Nasal cavity respiratory epithelium epithelial cell of viscerocranial mucosa (primary cell): ENCODE measurements around the gene HEYL. TPM values are rescaled to one million over a fixed set of nuclear protein-coding genes. Genes with fewer than 3 reads are reported as not detected.

Experiments
- total RNA-seq: library from RNA; depleted of rRNA; stranded (reverse); fragments of >200 nt; gene quantifications from 2 replicates; pipeline ENCODE4 v1.2.3, GENCODE V29; 2014

HEYL gene
- total RNA-seq = under 0.01 TPM in 1 of 2 replicates, not detected in the other

DNA sequence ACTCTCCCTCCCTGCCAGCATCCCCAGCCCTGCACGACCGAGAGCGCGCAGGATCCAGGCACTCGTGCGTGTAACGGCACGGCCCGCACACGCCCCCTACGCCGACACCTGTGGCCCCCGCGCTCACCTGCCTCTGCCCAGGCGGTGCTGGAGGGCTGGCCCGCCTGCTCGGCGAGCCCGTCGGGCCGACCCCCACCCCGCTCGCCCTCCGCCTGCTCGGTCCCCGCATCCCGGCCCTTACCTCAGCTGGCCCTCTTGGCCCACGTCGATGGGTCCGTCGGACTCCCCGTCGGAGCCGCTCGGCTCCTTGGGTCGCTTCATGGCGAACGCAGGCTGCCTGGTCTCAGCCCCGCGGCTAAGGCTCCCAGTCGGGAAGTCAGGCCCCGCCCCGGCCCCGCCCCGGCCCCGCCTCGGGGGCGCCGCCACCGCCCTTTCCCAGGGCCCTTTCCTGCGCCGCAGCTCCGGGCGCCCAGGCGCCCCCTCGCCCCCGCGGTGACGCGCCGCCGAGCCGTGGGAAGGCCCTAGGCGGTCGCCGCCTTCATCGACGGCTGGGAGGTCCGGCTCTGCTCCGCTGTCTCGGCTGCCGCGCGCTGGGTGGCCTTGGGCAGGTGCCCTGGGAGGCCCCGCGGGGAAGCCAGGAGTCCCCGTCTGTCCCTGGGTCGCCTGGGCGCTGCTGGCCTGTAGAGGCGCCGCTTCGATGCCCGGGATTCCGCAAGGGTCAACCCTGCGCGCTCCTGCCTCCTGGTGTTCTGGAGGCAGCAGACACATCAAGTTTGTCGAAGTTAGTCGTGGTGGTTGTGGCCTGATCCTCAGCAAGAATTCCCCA, at the start of gene HEYL:
Gene HEYL, minus strand, starts transcription at position 339 of the 826 bp plus-strand sequence. Its CDS starts 18 bp downstream, at position 321.

DNA sequence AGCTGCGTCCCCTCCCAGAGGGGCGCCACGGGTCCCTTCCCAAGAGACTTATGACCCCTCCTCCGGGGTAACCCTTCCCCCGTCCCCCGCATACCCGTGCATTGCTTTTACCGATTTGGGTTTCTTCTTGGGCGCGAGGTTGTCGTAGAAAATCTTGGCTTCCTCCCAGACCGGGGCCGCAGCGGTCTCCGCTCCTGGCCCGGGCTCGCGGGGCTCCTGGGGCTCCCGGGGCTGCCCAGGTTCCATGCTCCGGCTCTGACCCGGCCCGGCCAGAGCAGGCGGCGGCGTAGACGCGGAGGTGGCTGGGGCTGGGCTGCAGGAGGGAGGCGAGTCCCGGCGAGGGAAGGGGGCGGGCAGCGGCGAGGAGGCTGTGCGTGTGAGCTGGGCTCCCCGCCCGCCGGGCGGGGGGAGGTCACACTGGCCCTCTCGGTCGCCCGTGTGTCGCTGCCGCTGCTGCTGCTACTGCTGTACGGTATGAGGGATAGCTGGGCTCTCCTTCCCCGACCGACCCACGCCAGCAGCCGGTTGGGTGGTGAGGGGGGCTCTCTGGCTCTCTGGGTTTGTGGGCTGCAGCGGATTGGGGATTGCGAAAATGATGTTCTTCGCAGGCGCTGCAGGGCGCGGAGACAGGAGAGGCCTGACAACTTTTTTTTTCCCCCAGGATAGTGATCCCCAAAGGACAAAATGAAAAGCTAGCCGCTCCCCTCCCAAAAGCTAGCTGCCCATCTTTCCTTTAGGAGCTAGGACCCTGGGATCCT, 32.5 kb upstream of the HEYL start, which contains the start of gene NT5C1A:
Gene NT5C1A, minus strand, starts transcription at position 315 of the 758 bp plus-strand sequence. Its CDS starts 69 bp downstream, at position 246.

Other genes with a start within 250 kb of the HEYL start
- gene BMP8A, start 148.0 kb downstream of the HEYL start, total RNA-seq = 0.34 TPM in 1 of 2 replicates, not detected in the other
- gene PABPC4, start 62.9 kb downstream of the HEYL start, total RNA-seq = 327 and 434 TPM in 2 replicates
- not detected in 2 replicates for gene NT5C1A, start 32.5 kb upstream of the HEYL start, total RNA-seq
- under 0.01 TPM in 2 replicates for gene HPCAL4, start 51.8 kb upstream of the HEYL start, total RNA-seq
- 43.4 and 46.1 TPM in 2 replicates for gene PPIE, start 99.2 kb upstream of the HEYL start, total RNA-seq
- 0.36 and 1.7 TPM in 2 replicates for gene OXCT2, start 131.7 kb upstream of the HEYL start, total RNA-seq
- gene BMP8B, start 149.2 kb upstream of the HEYL start, total RNA-seq = 0.50 and 1.0 TPM in 2 replicates
- 34.0 and 35.9 TPM in 2 replicates for gene TRIT1, start 243.9 kb upstream of the HEYL start, total RNA-seq